Thoracic aorta (tissue), 2 donors: ENCODE results near the gene CPA3. TPM values are rescaled to one million over a fixed set of nuclear protein-coding genes. Genes with fewer than 3 reads are reported as not detected.

Experiments used
- ATAC-seq: fragments of 150-250 bp; one replicate; pipeline ENCODE4 v1.8.0; 2017; ENCODE audit warnings: low read depth; ENCODE audit not compliant: insufficient number of reproducible peaks, low FRiP score
- DNase-seq: peaks from one replicate; pipeline ENCODE4 v3.0.0-alpha.2; 2020; ENCODE audit warnings: low spot score
- H3K27ac ChIP-seq, 2 donors: fragments of 200-600 bp; sonication (generic); 1 replicate in 1 of 2; 2 replicates in 1 of 2; pipeline ENCODE4 v1.5.1; 2016; ENCODE audit warnings: mild to moderate bottlenecking in 2 of 2, moderate library complexity in 2 of 2
- H3K27me3 ChIP-seq: fragments of 200-600 bp; sonication (generic); replicated peaks from 2 replicates; pipeline ENCODE4 v1.6.0; 2016; ENCODE audit warnings: mild to moderate bottlenecking; ENCODE audit not compliant: insufficient read depth
- H3K36me3 ChIP-seq: fragments of 200-600 bp; sonication (generic); one replicate; pipeline ENCODE4 v1.5.1; 2016
- H3K4me1 ChIP-seq, 2 donors: fragments of 200-600 bp; sonication (generic); 1 replicate in 1 of 2; 2 replicates in 1 of 2; pipeline versions ENCODE4 v1.5.1 to v1.6.0; 2016; ENCODE audit warnings: low read depth in 2 of 2, mild to moderate bottlenecking in 1 of 2; ENCODE audit not compliant: control insufficient read depth in 1 of 2
- H3K4me3 ChIP-seq: fragments of 200-600 bp; sonication (generic); 2 replicates; pipeline ENCODE4 v1.5.1; 2016; ENCODE audit warnings: mild to moderate bottlenecking
- H3K9me3 ChIP-seq: fragments of 200-600 bp; sonication (generic); 2 replicates; pipeline ENCODE4 v1.5.1; 2016
- total RNA-seq, 2 donors: library from RNA; depleted of rRNA; stranded (reverse); fragments of >200 nt; gene quantifications; one replicate each; pipeline versions ENCODE4 v1.1.0 to v1.2.3, GENCODE V29; 2016
- TF ChIP-seq, protein P1 (sequence below): fragments of 200-600 bp; sonication (generic); IDR thresholded peaks from one replicate; pipeline ENCODE4 v1.5.1; 2019; ENCODE audit warnings: antibody characterized with exemption

CPA3 gene
- total RNA-seq, 2 donors from 2014 or later = 19.5 to 31.8 TPM

GRCh38 chr3:148906667-148907066 is 41.6 kb downstream of the CPA3 start:
- ATAC-seq (no peak), DNase-seq (no peak)
- no peaks in the 10 kb centered on the region for H3K36me3 ChIP-seq
- H3K9me3 ChIP-seq = no peaks in the 10 kb centered on the region
- H3K27ac ChIP-seq = no peak overlapping the region
- H3K4me3 ChIP-seq = no peak overlapping the region
- H3K27me3 ChIP-seq = peaks cover 3% of the 10 kb centered on the region
- no peaks in the 10 kb centered on the region for H3K4me1 ChIP-seq
- TF ChIP-seq, protein P1, sequence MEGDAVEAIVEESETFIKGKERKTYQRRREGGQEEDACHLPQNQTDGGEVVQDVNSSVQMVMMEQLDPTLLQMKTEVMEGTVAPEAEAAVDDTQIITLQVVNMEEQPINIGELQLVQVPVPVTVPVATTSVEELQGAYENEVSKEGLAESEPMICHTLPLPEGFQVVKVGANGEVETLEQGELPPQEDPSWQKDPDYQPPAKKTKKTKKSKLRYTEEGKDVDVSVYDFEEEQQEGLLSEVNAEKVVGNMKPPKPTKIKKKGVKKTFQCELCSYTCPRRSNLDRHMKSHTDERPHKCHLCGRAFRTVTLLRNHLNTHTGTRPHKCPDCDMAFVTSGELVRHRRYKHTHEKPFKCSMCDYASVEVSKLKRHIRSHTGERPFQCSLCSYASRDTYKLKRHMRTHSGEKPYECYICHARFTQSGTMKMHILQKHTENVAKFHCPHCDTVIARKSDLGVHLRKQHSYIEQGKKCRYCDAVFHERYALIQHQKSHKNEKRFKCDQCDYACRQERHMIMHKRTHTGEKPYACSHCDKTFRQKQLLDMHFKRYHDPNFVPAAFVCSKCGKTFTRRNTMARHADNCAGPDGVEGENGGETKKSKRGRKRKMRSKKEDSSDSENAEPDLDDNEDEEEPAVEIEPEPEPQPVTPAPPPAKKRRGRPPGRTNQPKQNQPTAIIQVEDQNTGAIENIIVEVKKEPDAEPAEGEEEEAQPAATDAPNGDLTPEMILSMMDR = no peak

DNA sequence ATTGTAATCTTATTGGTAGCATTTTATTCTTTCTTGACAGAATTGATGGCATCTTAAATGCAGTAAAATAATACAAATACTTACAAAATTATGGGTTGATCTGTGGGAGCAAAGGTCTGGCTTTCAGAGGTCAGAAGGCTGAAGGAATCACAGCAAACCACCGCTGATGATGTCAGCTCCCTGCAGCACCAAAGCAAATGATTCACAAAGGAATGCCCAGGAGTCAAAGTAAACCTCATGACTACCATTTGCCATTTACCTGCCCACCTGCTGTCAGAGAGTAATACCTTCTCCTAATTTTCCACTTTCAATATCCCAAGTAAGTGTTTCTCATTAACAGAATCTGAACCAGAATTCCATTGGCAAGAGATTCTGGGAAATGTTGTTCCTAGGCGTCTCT is 46.1 kb downstream of the CPA3 start:
- ATAC-seq = no peak
- DNase-seq = no peak
- TF ChIP-seq, protein P1 = no peak

GRCh38 chr3:148911592-148911991 is 46.5 kb downstream of the CPA3 start:
- no peaks in the 10 kb centered on the region for H3K36me3 ChIP-seq
- ATAC-seq (no peak), DNase-seq (no peak)
- TF ChIP-seq, protein P1 = no peak
- no peaks in the 10 kb centered on the region for H3K4me1 ChIP-seq
- H3K9me3 ChIP-seq = no peaks in the 10 kb centered on the region
- no peak overlapping the region for H3K27ac ChIP-seq
- no peak overlapping the region for H3K4me3 ChIP-seq
- peaks cover 3% of the 10 kb centered on the region for H3K27me3 ChIP-seq

More for the DNA sequence above, 46.1 kb downstream of the CPA3 start:
- peaks cover 3% of the 10 kb centered on the region for H3K27me3 ChIP-seq
- H3K9me3 ChIP-seq = no peaks in the 10 kb centered on the region
- H3K4me1 ChIP-seq = no peaks in the 10 kb centered on the region
- H3K4me3 ChIP-seq = no peak overlapping the region
- H3K27ac ChIP-seq = no peak overlapping the region
- no peaks in the 10 kb centered on the region for H3K36me3 ChIP-seq

DNA sequence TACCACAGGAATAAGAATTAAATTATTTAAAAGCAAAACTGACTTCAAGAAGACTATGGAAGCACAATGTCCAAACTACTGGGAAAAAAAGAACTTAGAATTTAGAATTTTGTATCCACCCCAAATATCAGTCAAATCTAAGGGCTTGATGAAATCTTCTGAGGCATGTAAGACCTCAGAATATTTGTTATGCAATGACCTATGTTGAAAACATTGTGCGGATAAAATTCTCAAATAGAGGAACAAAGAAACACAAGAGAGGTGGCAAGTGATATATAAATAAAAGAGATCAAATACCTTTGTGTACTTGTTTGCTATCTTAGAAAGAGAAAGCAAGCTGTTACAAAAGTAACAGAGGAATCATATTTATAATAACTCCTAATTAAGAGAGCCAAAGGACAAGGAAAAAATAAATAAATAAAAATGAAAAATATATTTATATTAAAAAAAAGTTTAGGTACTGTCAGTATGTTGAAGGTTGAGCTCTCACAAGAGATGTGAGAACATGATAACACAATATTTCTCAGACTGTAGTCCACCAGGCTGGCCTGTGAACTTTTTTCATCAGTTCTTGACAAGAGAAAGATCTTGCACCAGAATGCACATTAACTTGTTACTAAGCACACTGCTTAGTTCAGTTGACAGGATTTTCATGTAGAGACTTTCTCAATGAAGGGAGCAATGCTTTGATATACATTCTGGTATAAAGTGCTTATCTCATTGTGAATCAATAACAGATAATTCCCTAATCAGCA is 50.0 kb downstream of the CPA3 start:
- no peaks in the 10 kb centered on the region for H3K36me3 ChIP-seq
- no peaks in the 10 kb centered on the region for H3K4me1 ChIP-seq
- TF ChIP-seq, protein P1 = no peak
- H3K27ac ChIP-seq = no peak overlapping the region
- ATAC-seq = no peak
- no peaks in the 10 kb centered on the region for H3K9me3 ChIP-seq
- DNase-seq = no peak
- peaks cover 3% of the 10 kb centered on the region for H3K27me3 ChIP-seq
- no peak overlapping the region for H3K4me3 ChIP-seq

DNA sequence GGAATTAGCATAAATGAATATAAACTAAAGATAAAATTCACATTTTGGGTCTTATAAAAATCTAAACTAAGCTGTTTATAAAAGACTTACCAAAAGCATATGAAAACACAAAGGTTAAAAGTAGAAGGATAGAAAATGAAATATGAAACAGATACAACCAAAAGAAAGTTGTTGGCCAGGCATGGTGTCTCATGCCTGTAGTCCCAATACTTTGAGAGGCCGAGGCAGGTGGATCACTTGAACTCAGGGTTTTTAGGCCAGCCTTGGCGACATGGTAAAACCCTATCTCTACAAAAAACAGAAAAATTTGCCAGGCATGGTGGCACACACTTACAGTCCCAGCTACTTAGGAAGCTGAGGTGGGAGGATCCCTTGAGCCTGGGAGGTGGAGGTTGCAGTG is 51.0 kb downstream of the CPA3 start:
- ATAC-seq (no peak), DNase-seq (no peak)
- Histone ChIP-seq H3K27ac (no peak overlapping the region), H3K36me3 (no peaks in the 10 kb centered on the region), H3K9me3 (peaks cover 5% of the 10 kb centered on the region), H3K4me3 (no peak overlapping the region), H3K27me3 (no peaks in the 10 kb centered on the region), H3K4me1 (no peaks in the 10 kb centered on the region)
- TF ChIP-seq, protein P1 = no peak
